ENCODE data around the gene MARS1.

- TF ChIP-seq POLR2A (IDR thresholded peaks at IDR 0.05; ENCODE audit: low read length) = no peak
- no peak for TF ChIP-seq GATA1 (IDR thresholded peaks at IDR 0.05; ENCODE audit: low read depth, low read length)
Measured at GRCh38 chr12:57483466-57483865, 4.4 kb upstream of the MARS1 start.

Measured in erythroblast (primary cell).